ENCODE results near the gene BRI3. TPM values are rescaled to one million over a fixed set of nuclear protein-coding genes. Genes with fewer than 3 reads are reported as not detected.

BRI3 gene
- total and polyA plus RNA-seq, 2 of the 4 experiments (the other 2 are of a cell fraction) = 24.7 to 68.3 TPM

- Histone ChIP-seq H3K18ac (ENCODE audit: low read depth, low read length) (no peak overlapping the region), H2BK20ac (ENCODE audit: low read depth, low read length) (no peak overlapping the region; the same call in 1 of the 2 replicates), H3K14ac (replicated peaks; ENCODE audit: low read depth, low read length) (no peak overlapping the region), H3K36me3 (ENCODE audit: control insufficient read depth, insufficient read depth, low read length) (peaks cover 1% of the 10 kb centered on the region; the same call in 1 of the 2 replicates), H2BK15ac (ENCODE audit: low read depth, low read length) (no peak overlapping the region), H3K4me1 (ENCODE audit: control insufficient read depth, insufficient read depth, low read length) (peaks cover 6% of the 10 kb centered on the region), H2AK5ac (ENCODE audit: low read depth, low read length) (no peak overlapping the region), H3K4ac (ENCODE audit: low read depth, low read length) (no peak overlapping the region; the same call in 1 of the 2 replicates), H3K9me1 (ENCODE audit: insufficient read depth, low read length) (no peaks in the 10 kb centered on the region), H2BK120ac (ENCODE audit: low read depth, low read length) (no peak overlapping the region), H3K4me3 (ENCODE audit: insufficient read depth, low read depth, low read length) (no peak overlapping the region), H4K91ac (ENCODE audit: insufficient read depth, low read depth, low read length) (no peak overlapping the region), H3K9me3 (ENCODE audit: control insufficient read depth, insufficient read depth, low read length) (no peaks in the 10 kb centered on the region), H3K4me2 (ENCODE audit: low read depth, low read length) (no peak overlapping the region), H2BK5ac (ENCODE audit: low read depth, low read length, poor library complexity, severe bottlenecking) (no peak overlapping the region), H3K9ac (ENCODE audit: low read depth, low read length) (no peak overlapping the region), H4K5ac (ENCODE audit: low read depth, low read length) (no peak overlapping the region), H2AK9ac (replicated peaks; ENCODE audit: low read depth, low read length, poor library complexity) (no peak overlapping the region), H4K20me1 (ENCODE audit: insufficient read depth, low read length) (no peaks in the 10 kb centered on the region; the same call in 1 of the 2 replicates), H4K8ac (ENCODE audit: low read depth in 2 of 2, low read length in 2 of 2) (no peak overlapping the region), H3K56ac (ENCODE audit: extremely low read depth, insufficient read depth, low read length) (no peak overlapping the region), H2AFZ (replicated peaks; ENCODE audit: low read length, poor library complexity) (no peak overlapping the region), H3K79me1 (ENCODE audit: low read depth in 1 of 2, low read length in 2 of 2) (peaks cover 5% of the 10 kb centered on the region in 2 experiments; a peak in 1 of 4 replicates), H3K27ac (ENCODE audit: insufficient read depth, low read length) (no peak overlapping the region), H3K23ac (ENCODE audit: low read depth, low read length) (no peak overlapping the region), H3K27me3 (ENCODE audit: control insufficient read depth, insufficient read depth, low read length) (no peaks in the 10 kb centered on the region)
- no TSS peak for BruUV-seq (replicated peaks)
- TF ChIP-seq CEBPB (IDR thresholded peaks at IDR 0.05; ENCODE audit: low read depth, low read length) = no peak
- TF ChIP-seq CTCF (conservative IDR thresholded peaks at IDR 0.05; ENCODE audit: low read depth, low read length) = no peak
- no peak for TF ChIP-seq POLR2A (IDR thresholded peaks at IDR 0.05; ENCODE audit: low read depth, low read length)
- TF ChIP-seq RAD21 (IDR thresholded peaks at IDR 0.05; ENCODE audit: low read length) = no peak
- TF ChIP-seq RCOR1 (IDR thresholded peaks at IDR 0.05; ENCODE audit: insufficient replicate concordance, low read length) = no peak
- no peak for TF ChIP-seq FOS (IDR thresholded peaks at IDR 0.05; ENCODE audit: low read depth, low read length)
- no peak for TF ChIP-seq BHLHE40 (IDR thresholded peaks at IDR 0.05; ENCODE audit: low read depth, low read length)
- TF ChIP-seq SMC3 (IDR thresholded peaks at IDR 0.05; ENCODE audit: low read depth, low read length) = no peak
- TF ChIP-seq MXI1 (IDR thresholded peaks at IDR 0.05; ENCODE audit: borderline replicate concordance, low read depth, low read length) = no peak
- no peak for TF ChIP-seq CHD1 (IDR thresholded peaks at IDR 0.05; ENCODE audit: low read depth, low read length)
- no peak for TF ChIP-seq RFX5 (IDR thresholded peaks at IDR 0.05; ENCODE audit: low read depth, low read length)
- no peak for TF ChIP-seq NFE2L2 (IDR thresholded peaks at IDR 0.05; ENCODE audit: low read depth, low read length)
- TF ChIP-seq, protein P1, sequence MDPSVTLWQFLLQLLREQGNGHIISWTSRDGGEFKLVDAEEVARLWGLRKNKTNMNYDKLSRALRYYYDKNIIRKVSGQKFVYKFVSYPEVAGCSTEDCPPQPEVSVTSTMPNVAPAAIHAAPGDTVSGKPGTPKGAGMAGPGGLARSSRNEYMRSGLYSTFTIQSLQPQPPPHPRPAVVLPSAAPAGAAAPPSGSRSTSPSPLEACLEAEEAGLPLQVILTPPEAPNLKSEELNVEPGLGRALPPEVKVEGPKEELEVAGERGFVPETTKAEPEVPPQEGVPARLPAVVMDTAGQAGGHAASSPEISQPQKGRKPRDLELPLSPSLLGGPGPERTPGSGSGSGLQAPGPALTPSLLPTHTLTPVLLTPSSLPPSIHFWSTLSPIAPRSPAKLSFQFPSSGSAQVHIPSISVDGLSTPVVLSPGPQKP (IDR thresholded peaks at IDR 0.05; ENCODE audit: borderline replicate concordance, low read depth, low read length) = no peak
- no peak for TF ChIP-seq MAFK (IDR thresholded peaks at IDR 0.05; ENCODE audit: low read depth, low read length)
- TF ChIP-seq MAZ (IDR thresholded peaks at IDR 0.05; ENCODE audit: borderline replicate concordance, low read depth, low read length) = no peak
- DNase-seq = no peak
- WGBS, 2 experiments (ENCODE audit: extremely low coverage in 2 of 2, insufficient read length in 1 of 2) = 100% methylated on average over 1 of the region's 3 CpGs; no CpG with 5 or more reads in 1 of the 2 experiments
- in situ Hi-C loops (cut with MboI; ENCODE audit: low sequenced_read_pairs) (no loop called here), dilution Hi-C loops (cut with HindIII; ENCODE audit: low sequenced_read_pairs, unreplicated experiment) (no loop called here), intact Hi-C loops (cut with micrococcal nuclease) (no loop called here)
- POLR2A ChIA-PET (ENCODE audit: unreplicated experiment) = no interaction called here
- CTCF ChIA-PET = interaction anchor here (0.8 to 1.0 kb wide), 2 partner anchors 13 to 15 kb away, joined by 3 to 6 read pairs; no protein-coding TSS in a partner anchor
- no peak for ATAC-seq (ENCODE audit: low read depth)
These were observed 14.2 kb upstream of the BRI3 start for GRCh38 chr7:98267303-98267702.

Data from IMR-90 (cell line).